C4-2B (cell line): Measurements from ENCODE around the gene TRIM41.

Experiments used
- H3K27ac ChIP-seq: fragments of 450-650 bp; 2 replicates; pipeline ENCODE4 v1.5.1; 2017
- ZFX ChIP-seq: fragments of 450-650 bp; IDR thresholded peaks from 2 replicates; pipeline ENCODE4 v1.6.1; 2017
- TF ChIP-seq, protein P1 (sequence below): fragments of 450-650 bp; conservative IDR thresholded peaks from 2 replicates; pipeline ENCODE4 v1.5.1; 2017; ENCODE audit warnings: mild to moderate bottlenecking

Gene TRIM41

DNA sequence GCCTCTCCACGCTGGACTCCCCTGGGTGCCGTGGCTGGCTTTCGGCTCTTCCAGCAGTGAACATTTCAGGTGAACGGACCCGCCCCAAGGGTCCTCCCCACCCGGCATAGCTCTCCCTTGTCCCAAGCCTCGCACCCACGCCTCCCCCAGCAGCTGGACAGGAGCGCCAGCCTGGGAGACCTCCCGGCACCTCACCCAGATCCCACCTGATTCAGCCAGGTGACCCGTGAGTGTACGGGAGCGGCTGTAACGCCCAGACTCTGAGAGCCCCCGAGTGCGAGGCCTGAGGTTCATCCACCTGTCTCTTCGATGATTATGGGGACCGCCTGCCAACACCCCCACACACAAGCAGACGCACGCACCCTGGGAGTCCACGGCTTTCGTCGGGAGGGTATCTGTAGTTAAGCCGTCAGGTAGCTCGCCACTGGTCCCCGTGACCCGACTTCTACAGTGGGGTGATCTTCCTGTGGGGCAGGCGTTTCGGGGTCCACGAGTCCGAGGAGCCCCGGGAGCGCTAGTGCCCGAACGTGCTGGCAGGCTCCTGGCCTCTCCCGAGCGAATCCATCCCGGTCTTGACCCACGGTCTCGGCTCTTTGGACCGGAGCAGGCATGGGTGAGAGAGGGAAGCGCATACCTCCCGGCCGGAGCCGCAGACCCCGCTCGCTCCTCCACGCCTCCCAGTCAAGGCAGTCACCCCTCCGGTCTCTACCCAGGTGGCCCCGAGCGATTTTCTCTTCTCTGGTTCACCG lies 32.9 kb upstream of the TRIM41 start:
- peak overlapping the region; percentile 79; the same call in 1 of the 2 replicates for H3K27ac ChIP-seq

DNA sequence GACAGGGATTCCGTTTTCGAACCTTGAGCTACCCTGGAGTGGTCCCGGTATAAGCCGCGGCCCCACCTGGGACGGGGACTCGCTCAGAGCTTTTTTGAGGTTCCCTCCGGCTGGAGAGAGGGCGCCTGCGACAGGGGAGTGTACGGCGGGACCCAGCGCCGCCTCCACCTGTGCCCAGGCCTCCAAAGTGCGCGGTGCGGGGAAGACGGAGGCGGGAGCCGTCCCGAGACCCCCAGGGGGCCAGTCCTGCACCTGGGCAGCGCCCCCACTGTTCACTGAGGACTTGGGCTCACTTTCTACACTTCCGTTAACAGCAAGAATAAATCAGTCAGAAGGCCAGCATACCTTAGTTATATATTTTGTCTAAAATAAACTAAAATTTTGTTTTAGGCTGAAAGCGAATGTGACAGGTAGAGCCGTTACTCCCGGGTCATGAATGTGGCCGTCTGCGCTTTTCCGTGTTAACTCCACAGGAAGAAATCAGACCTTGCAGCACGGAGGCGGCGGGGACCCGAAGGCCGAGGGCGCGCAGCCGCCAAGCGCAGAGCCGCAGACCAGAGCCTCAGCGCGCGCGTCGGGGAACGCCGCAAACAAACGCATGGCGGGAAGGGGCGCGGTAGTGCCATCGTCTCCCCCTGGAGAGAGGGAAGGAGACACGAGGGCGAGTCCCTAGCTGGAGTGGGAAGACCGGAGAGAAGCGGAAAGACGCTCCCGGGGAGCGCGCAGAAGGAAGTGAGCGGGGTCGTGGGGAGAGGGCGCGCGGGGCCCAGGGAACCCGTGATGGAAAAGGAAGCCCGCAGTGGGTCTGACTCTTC lies 32.2 kb upstream of the TRIM41 start:
- H3K27ac ChIP-seq, result peak overlapping the region; percentile 79
- TF ChIP-seq, protein P1, sequence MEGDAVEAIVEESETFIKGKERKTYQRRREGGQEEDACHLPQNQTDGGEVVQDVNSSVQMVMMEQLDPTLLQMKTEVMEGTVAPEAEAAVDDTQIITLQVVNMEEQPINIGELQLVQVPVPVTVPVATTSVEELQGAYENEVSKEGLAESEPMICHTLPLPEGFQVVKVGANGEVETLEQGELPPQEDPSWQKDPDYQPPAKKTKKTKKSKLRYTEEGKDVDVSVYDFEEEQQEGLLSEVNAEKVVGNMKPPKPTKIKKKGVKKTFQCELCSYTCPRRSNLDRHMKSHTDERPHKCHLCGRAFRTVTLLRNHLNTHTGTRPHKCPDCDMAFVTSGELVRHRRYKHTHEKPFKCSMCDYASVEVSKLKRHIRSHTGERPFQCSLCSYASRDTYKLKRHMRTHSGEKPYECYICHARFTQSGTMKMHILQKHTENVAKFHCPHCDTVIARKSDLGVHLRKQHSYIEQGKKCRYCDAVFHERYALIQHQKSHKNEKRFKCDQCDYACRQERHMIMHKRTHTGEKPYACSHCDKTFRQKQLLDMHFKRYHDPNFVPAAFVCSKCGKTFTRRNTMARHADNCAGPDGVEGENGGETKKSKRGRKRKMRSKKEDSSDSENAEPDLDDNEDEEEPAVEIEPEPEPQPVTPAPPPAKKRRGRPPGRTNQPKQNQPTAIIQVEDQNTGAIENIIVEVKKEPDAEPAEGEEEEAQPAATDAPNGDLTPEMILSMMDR, result no peak; the same call in 1 of the 2 replicates
- no peak for TF ChIP-seq ZFX

More for the DNA sequence above, 32.9 kb upstream of the TRIM41 start:
- TF ChIP-seq, protein P1, result no peak
- no peak for TF ChIP-seq ZFX

DNA sequence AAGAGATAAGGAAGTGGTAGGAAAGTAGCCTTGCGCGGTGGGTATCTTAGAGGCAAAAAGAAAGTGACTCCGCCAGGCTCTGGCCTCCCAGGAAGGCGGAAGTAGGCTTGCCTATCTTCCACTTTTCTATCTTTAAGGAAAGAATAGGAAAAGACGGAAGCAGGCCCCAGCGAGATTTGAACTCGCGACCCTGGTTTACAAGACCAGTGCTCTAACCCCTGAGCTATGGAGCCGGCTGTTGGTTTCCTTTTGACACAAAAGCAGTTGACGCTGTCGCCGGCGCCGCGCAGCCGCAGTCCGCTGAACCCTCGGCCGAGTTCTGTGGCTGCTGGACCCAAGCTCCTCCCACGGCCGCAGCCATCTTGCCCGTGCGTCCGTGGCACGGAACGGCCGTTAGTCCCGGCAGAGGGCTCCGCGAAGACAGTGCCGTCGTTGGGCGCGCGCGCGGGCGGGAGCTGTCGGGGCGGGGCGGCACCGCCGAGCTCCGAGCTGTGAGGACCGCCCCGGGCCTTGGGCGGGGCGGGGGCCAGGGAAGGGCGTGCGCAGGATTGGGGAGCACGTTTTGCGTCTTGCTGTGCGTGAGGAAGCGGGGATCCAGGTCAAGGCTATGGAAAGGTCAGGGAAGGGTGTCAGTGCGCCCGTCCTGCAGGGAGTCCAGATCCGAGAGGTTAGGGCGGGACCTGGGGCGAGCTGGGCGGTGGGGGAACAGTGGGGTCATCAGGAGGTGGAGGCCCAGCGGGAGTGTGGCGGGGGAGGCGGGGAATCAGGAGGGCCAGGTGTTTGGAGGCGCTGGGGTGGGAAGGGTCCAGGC lies 31.4 kb upstream of the TRIM41 start:
- H3K27ac ChIP-seq, result peak overlapping the region; percentile 79

DNA sequence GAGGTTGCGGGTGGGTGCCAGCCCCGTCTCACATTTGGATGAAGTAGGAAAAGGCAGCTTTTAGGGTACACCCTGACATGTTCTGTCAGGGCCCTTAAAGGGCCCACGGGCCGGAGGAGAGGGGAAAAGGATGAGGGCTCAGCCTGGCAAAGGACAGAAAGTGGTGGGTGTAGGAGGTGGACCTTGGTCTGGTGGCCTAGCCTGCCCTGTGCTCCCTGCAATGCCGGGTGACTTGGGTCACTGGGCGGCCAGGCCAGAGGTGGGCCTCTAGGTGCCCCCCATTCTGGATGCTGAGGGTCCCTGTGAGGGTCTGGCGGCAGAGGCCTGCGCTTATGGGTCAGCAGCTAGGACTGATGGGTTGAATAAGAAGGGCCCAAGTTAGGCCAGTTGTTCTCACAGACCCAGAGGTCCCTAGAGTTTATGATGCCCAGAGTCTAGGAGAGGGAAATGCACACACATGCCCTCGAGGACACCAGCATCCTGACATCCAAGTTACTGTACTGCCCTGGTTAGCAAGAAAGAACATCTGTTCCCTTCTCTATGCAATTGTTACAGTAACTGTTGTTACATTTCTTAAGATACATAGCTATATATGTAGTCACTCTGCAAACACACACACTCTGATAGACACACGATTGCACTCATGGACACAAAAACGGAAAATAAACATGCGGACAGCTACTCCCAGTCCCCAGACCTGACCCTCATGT lies 30.6 kb upstream of the TRIM41 start:
- H3K27ac ChIP-seq, result peak overlapping the region; percentile 79
- TF ChIP-seq ZFX, result peak; percentile 25; the same call in 1 of the 2 replicates
- TF ChIP-seq, protein P1, result no peak

More for the DNA sequence above, 31.4 kb upstream of the TRIM41 start:
- no peak for TF ChIP-seq ZFX
- TF ChIP-seq, protein P1, result no peak

DNA sequence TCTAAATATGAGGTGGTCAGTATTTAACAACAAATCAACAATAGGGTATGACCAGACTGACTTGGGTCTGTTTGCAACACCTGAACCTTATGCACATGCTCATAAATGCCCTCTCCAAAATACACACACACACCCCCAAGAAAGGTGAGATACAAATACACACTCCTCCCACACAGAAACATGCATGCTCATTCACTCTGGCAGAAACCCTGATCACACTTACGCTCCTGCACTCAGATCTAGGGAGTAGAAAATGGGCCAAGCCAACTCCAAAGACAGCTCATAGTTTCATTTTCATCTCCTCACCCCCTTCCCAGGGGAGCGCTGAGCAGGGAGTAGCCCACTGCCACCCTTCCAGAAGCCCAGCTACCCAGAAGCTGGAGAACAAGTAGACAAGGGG lies 29.4 kb upstream of the TRIM41 start:
- no peak overlapping the region for H3K27ac ChIP-seq
- TF ChIP-seq, protein P1, result no peak
- TF ChIP-seq ZFX, result no peak

DNA sequence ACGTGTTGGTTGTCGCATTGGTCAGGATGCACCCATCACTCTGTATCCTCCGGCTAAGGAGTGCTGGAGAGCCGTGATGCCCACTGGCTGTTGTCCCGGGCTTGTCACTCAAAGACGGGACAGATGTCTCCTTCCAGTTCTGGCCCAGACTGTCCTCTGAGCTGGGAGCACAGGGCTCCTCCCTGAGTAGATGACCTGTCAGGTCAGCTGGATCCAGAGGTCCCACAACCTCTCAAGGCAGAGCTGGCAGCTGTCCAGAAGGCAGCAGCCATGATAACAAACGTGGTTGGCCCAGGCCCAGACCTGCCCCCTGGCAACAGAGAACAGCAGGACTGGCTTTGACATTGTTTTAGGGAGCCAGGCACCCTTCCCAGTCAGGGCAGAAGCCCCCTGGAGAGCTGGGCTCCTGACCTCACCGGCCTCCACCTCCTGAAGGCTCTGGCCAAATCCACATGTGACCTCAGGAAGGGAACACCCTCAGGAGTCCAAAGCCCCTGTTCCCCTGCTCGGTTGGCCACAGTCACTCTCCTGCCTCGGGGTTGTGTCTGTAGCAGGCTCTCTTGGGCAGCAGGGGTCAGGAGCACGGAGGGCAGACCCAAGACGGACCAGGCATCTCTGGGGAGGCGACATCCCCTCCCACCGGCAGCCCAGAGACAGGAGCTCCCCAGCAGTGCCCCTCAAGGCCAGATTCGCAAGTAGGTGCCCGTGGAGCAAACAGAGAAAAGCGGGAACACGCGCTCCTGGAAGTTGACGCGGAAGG lies 28.4 kb upstream of the TRIM41 start:
- no peak for TF ChIP-seq ZFX
- TF ChIP-seq, protein P1, result no peak
- no peak overlapping the region for H3K27ac ChIP-seq
